H9 (cell line): Measurements from ENCODE around the gene SCYGR4. TPM values are rescaled to one million over a fixed set of nuclear protein-coding genes. Genes with fewer than 3 reads are reported as not detected.

ENCODE experiments used
- DNase-seq: peaks from one replicate; pipeline ENCODE4 v3.0.0-alpha.2; 2017
- H2AFZ ChIP-seq: one replicate; pipeline ENCODE4 v1.6.1; 2013; ENCODE audit warnings: mild to moderate bottlenecking, low read length, control low read depth, moderate library complexity
- H2AK5ac ChIP-seq: 2 replicates; pipeline ENCODE4 v1.6.1; 2013; ENCODE audit warnings: low read length, control low read depth, mixed read lengths; ENCODE audit not compliant: insufficient read length
- H2BK120ac ChIP-seq: one replicate; pipeline ENCODE4 v1.6.1; 2013; ENCODE audit warnings: low read depth, mild to moderate bottlenecking, low read length, control low read depth, inconsistent platforms; ENCODE audit not compliant: poor library complexity, severe bottlenecking
- H2BK12ac ChIP-seq: 2 replicates; pipeline ENCODE4 v1.6.1; 2013; ENCODE audit warnings: low read length, control low read depth, mixed read lengths, low read depth; ENCODE audit not compliant: insufficient read length
- H2BK15ac ChIP-seq: 2 replicates; pipeline ENCODE4 v1.6.1; 2013; ENCODE audit warnings: low read depth, low read length, control low read depth
- H2BK20ac ChIP-seq: one replicate; pipeline ENCODE4 v1.6.1; 2013; ENCODE audit warnings: low read depth, mild to moderate bottlenecking, low read length, control low read depth, inconsistent platforms; ENCODE audit not compliant: poor library complexity, severe bottlenecking
- H2BK5ac ChIP-seq: 2 replicates; pipeline ENCODE4 v1.6.1; 2013; ENCODE audit warnings: low read length, control low read depth, mixed read lengths; ENCODE audit not compliant: insufficient read length
- H3K14ac ChIP-seq: 2 replicates; pipeline ENCODE4 v1.6.1; 2013; ENCODE audit warnings: low read length, control low read depth; ENCODE audit not compliant: insufficient read depth
- H3K18ac ChIP-seq: 2 replicates; pipeline ENCODE4 v1.6.1; 2013; ENCODE audit warnings: low read depth, mild to moderate bottlenecking, mixed read lengths, low read length, control low read depth; ENCODE audit not compliant: insufficient read length
- H3K23ac ChIP-seq: 2 replicates; pipeline ENCODE4 v1.6.1; 2013; ENCODE audit warnings: low read length, control low read depth, mixed read lengths, low read depth; ENCODE audit not compliant: insufficient read length
- H3K23me2 ChIP-seq: 2 replicates; pipeline ENCODE4 v1.6.1; 2013; ENCODE audit warnings: low read depth, mild to moderate bottlenecking, mixed read lengths, low read length, control low read depth; ENCODE audit not compliant: insufficient read length, poor library complexity, severe bottlenecking
- H3K27ac ChIP-seq: 2 replicates; pipeline ENCODE4 v1.5.1; 2013; ENCODE audit warnings: low read length, control low read depth, mixed read lengths, low read depth; ENCODE audit not compliant: insufficient read length
- H3K27me3 ChIP-seq: 2 replicates; pipeline ENCODE4 v1.6.1; 2013; ENCODE audit warnings: low read length, control low read depth, inconsistent platforms; ENCODE audit not compliant: insufficient read depth
- H3K4ac ChIP-seq: 2 replicates; pipeline ENCODE4 v1.6.1; 2013; ENCODE audit warnings: low read depth, mild to moderate bottlenecking, control low read depth, inconsistent platforms, low read length, moderate library complexity
- H3K4me1 ChIP-seq: 2 replicates; pipeline ENCODE4 v1.6.1; 2013; ENCODE audit warnings: low read length, control low read depth, inconsistent platforms; ENCODE audit not compliant: insufficient read depth
- H3K4me2 ChIP-seq: 2 replicates; pipeline ENCODE4 v1.6.1; 2013; ENCODE audit warnings: low read length, control low read depth, mixed read lengths; ENCODE audit not compliant: insufficient read length, insufficient read depth
- H3K56ac ChIP-seq: 2 replicates; pipeline ENCODE4 v1.6.1; 2013; ENCODE audit warnings: low read depth, mild to moderate bottlenecking, mixed read lengths, low read length, control low read depth; ENCODE audit not compliant: insufficient read length
- H3K79me1 ChIP-seq: 2 replicates; pipeline ENCODE4 v1.6.1; 2013; ENCODE audit warnings: low read depth, mild to moderate bottlenecking, moderate library complexity, low read length, control low read depth, inconsistent platforms; ENCODE audit not compliant: insufficient read depth, poor library complexity, severe bottlenecking
- H3K79me2 ChIP-seq: 2 replicates; pipeline ENCODE4 v1.6.1; 2013; ENCODE audit warnings: low read length, control low read depth, inconsistent platforms; ENCODE audit not compliant: insufficient read depth
- H3K9ac ChIP-seq: 2 replicates; pipeline ENCODE4 v1.6.1; 2013; ENCODE audit warnings: low read length, control low read depth, mixed read lengths; ENCODE audit not compliant: insufficient read length; ENCODE audit errors: extremely low read depth
- H3K9me3 ChIP-seq: one replicate; pipeline ENCODE4 v1.6.1; 2013; ENCODE audit warnings: low read depth, low read length, inconsistent platforms; ENCODE audit not compliant: control insufficient read depth
- H3T11ph ChIP-seq: one replicate; pipeline ENCODE4 v1.6.1; 2013; ENCODE audit warnings: mild to moderate bottlenecking, low read length, control low read depth, inconsistent platforms
- H4K20me1 ChIP-seq: one replicate; pipeline ENCODE4 v1.6.1; 2013; ENCODE audit not compliant: control insufficient read depth, insufficient read length, insufficient read depth
- H4K5ac ChIP-seq: 2 replicates; pipeline ENCODE4 v1.6.1; 2013; ENCODE audit warnings: low read depth, mild to moderate bottlenecking, mixed read lengths, low read length, control low read depth; ENCODE audit not compliant: insufficient read length
- H4K8ac ChIP-seq: replicated peaks from 2 replicates; pipeline ENCODE4 v1.6.1; 2013; ENCODE audit warnings: low read length, control low read depth, mixed read lengths, low read depth; ENCODE audit not compliant: insufficient read length
- H4K91ac ChIP-seq: 2 replicates; pipeline ENCODE4 v1.6.1; 2013; ENCODE audit warnings: low read depth, mild to moderate bottlenecking, moderate library complexity, mixed read lengths, low read length, control low read depth; ENCODE audit not compliant: insufficient read length
- H3K27ac Mint-ChIP-seq, 3 experiments: 2 replicates in 2 of 3; 3 replicates in 1 of 3; pipeline ENCODE4 v1.8.0; 2020 to 2021; ENCODE audit warnings: mixed read lengths in 3 of 3, mild to moderate bottlenecking in 1 of 3, moderate library complexity in 1 of 3
- H3K27me3 Mint-ChIP-seq: 2 replicates; pipeline ENCODE4 v1.8.0; 2021; ENCODE audit warnings: low read depth, mild to moderate bottlenecking, moderate library complexity, mixed read lengths
- H3K36me3 Mint-ChIP-seq, 3 experiments: 2 replicates in 2 of 3; 3 replicates in 1 of 3; pipeline ENCODE4 v1.8.0; 2020 to 2021; ENCODE audit warnings: low read depth in 3 of 3, mixed read lengths in 3 of 3; ENCODE audit not compliant: insufficient read depth in 1 of 3
- H3K4me1 Mint-ChIP-seq, 2 experiments: 2 replicates each; pipeline ENCODE4 v1.8.0; 2020; ENCODE audit warnings: mixed read lengths in 2 of 2
- H3K4me3 Mint-ChIP-seq, 2 experiments: 2 replicates in 1 of 2; 3 replicates in 1 of 2; pipeline ENCODE4 v1.8.0; 2020 to 2021; ENCODE audit warnings: mild to moderate bottlenecking in 2 of 2, mixed read lengths in 2 of 2, moderate library complexity in 1 of 2
- H3K9me3 Mint-ChIP-seq, 2 experiments: 2 replicates in 1 of 2; 3 replicates in 1 of 2; pipeline ENCODE4 v1.8.0; 2020; ENCODE audit warnings: mild to moderate bottlenecking in 2 of 2, mixed read lengths in 2 of 2, moderate library complexity in 1 of 2
- CTCF ChIP-seq: fragments of 200-600 bp; sonication (generic); conservative IDR thresholded peaks from 3 replicates; pipeline ENCODE4 v1.8.0; 2021; ENCODE audit warnings: antibody characterized with exemption, mild to moderate bottlenecking
- WGBS: extraction: QIAGEN DNeasy Blood & Tissue Kit; methylation state at CpG from one replicate; pipeline ENCODE4 v1.1.7; 2013; ENCODE audit warnings: missing lambda C conversion rate, low lambda C conversion rate, mixed read lengths; ENCODE audit not compliant: insufficient read length; ENCODE audit errors: extremely low coverage; 5-methylcytosine and 5-hydroxymethylcytosine counted together
- total RNA-seq: library from RNA; stranded (reverse); gene quantifications from 2 replicates; pipeline ENCODE4 v1.2.1, GENCODE V29; 2021

SCYGR4 gene
- total RNA-seq, 1 experiment from 2014 or later = not detected

- H2BK120ac ChIP-seq = no peak overlapping the region
- no peaks in the 10 kb centered on the region for H3K79me2 ChIP-seq
- no peak overlapping the region for H2BK15ac ChIP-seq
- H2BK5ac ChIP-seq = no peak overlapping the region
- no peak overlapping the region for H3K9ac ChIP-seq
- Mint-ChIP-seq H3K27ac (no peak overlapping the region), H3K4me1 (peaks cover 16 to 18% of the 10 kb centered on the region in 2 experiments), H3K9me3 (no peaks in the 10 kb centered on the region; a peak in 1 of 5 replicates), H3K27me3 (peaks cover 10% of the 10 kb centered on the region), H3K36me3 (no peaks in the 10 kb centered on the region), H3K4me3 (no peak overlapping the region)
- H3K56ac ChIP-seq = no peak overlapping the region
- H3K79me1 ChIP-seq = no peaks in the 10 kb centered on the region
- H3K4ac ChIP-seq = no peak overlapping the region
- no peaks in the 10 kb centered on the region for H3K9me3 ChIP-seq
- WGBS = no CpG with 5 or more reads among the region's 4 CpGs
- H3K27me3 ChIP-seq = no peaks in the 10 kb centered on the region; the same call in 1 of the 2 replicates
- H3T11ph ChIP-seq = no peak overlapping the region
- H3K4me1 ChIP-seq = 0 out of 2 replicates have a peak, but pooled peaks cover 5% of the 10 kb centered on the region
- no peak overlapping the region for H2BK12ac ChIP-seq
- no peak for DNase-seq
- H2BK20ac ChIP-seq = no peak overlapping the region
- H4K5ac ChIP-seq = no peak overlapping the region
- H3K27ac ChIP-seq = no peak overlapping the region
- H4K20me1 ChIP-seq = no peaks in the 10 kb centered on the region
- no peak overlapping the region for H4K8ac ChIP-seq
- no peak for TF ChIP-seq CTCF
- no peak overlapping the region for H3K23ac ChIP-seq
- no peak overlapping the region for H2AFZ ChIP-seq
- no peak overlapping the region for H2AK5ac ChIP-seq
- H4K91ac ChIP-seq = no peak overlapping the region
- H3K18ac ChIP-seq = no peak overlapping the region
- no peak overlapping the region for H3K4me2 ChIP-seq
- H3K14ac ChIP-seq = no peak overlapping the region
- H3K23me2 ChIP-seq = no peaks in the 10 kb centered on the region
These were observed 3.1 kb upstream of the SCYGR4 start for GRCh38 chr2:227614246-227614645.
